HS-27A (cell line): Measurements from ENCODE around the gene LRRFIP2.

ENCODE experiments used
- DNase-seq: peaks from one replicate; pipeline ENCODE4 v3.0.0-alpha.2; 2012; ENCODE audit warnings: low read depth, missing footprints

LRRFIP2 gene

GRCh38 chr3:37115446-37115845 is 58.9 kb downstream of the LRRFIP2 start:
- no peak for DNase-seq

DNA sequence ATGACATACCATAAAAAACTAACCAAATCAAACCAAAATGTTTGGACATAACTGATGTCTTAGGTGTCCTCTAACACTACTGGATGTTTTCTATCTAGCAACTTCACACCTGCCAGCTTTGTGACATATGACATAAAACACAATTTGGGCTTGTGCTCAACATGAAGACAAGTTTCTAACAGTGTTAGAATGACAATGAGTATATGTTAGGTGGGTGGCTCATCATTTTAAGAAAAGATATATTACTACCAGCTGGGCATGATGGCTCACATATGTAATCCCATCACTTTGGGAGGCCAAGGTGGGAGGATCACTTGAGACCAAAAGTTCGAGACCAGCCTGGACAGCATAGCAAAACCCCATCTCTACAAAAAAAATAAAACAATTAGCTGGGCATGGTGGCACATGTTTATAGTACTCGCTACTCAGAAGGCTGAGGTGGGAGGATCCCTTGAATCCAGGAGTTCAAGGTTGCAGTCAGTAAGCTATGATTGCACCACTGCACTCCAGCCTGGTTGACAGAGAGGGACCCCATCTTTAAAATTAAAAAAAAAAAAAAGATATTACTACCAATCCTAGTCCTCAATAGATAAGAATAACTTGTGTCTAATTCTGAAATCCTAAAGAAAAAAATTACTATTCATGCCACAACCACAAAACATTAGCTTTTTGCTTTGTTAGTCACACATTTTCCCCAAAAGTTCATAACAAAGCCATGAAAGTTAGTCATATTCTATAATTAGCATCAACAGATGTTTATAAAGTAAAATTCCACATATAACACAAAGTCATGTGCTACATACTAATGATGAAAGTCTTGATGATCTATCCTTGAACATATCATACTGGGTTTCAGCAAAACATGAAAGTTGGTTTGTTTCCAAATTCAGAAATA is 59.9 kb downstream of the LRRFIP2 start:
- DNase-seq = peak; percentile 59

GRCh38 chr3:37112987-37113386 is 61.4 kb downstream of the LRRFIP2 start:
- no peak for DNase-seq

DNA sequence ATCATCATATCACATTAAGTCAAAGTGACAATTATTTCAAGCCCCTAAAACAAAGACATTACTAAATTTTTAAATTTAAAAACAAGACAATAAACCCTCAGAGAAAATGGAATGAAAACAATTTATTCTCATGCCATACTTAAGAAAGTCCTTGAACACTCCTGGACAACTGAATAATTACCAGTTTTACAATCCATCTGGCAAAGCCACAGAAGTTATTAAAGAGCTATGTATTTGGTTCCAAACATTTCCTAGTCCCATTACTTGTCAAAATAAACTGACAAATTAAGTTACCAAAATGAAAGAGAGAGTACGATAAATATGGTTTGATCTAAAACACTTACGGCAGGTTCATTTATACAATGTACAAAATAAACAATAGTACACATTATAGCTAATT is 63.2 kb downstream of the LRRFIP2 start:
- no peak for DNase-seq

GRCh38 chr3:37107846-37108245 is 66.5 kb downstream of the LRRFIP2 start:
- no peak for DNase-seq

DNA sequence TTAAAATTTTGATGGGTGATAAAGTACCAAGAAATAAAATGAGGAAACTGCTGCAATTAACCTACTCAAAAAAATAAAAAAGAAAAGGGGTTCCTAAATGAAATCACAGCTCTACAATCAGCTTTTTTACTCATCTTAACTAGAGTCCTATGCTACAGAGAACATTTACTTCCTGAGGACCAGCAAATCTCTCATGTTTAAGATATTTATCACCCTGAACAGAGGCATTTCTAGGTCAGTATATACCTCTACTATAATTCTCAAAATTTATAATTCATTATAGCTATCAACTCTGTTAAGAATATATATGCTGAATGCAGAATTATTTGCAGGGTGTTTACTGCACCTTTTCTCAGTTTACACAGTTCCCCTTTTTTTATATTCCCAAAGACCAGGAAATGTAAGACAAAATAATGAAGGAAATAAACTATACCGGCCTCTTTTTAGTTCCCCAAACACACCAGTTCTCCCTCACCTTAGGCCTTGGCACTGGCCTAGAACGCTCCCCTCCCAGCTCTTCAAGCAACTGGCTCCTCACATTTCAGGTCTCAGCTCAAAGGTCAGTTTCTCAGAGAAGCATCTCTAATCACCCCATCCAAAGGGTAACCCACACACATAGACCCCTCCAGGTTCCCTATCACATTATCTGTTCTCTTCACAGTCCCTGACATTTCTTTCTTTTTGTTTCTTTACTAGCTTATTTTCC is 71.1 kb downstream of the LRRFIP2 start:
- no peak for DNase-seq

DNA sequence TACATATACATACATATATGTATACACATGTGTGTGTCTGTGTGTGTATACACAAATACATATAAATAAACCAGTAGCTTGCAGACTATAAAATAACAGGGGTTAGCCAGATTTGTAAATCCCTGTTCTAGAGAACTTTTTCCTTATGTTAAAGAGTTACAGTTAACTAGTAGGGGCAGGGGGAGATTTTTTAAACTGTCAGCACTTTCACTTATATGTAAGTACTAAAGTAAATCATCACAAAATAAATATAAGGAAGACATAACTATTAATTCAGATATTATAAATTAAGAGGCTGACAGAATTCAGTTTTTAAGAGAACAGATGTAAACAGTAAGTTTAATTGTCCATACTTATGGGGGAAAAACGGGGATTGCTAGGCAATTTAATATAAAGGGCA is 74.0 kb downstream of the LRRFIP2 start:
- no peak for DNase-seq

GRCh38 chr3:37099469-37099868 is 74.9 kb downstream of the LRRFIP2 start:
- no peak for DNase-seq

GRCh38 chr3:37098884-37099283 is 75.5 kb downstream of the LRRFIP2 start:
- no peak for DNase-seq

DNA sequence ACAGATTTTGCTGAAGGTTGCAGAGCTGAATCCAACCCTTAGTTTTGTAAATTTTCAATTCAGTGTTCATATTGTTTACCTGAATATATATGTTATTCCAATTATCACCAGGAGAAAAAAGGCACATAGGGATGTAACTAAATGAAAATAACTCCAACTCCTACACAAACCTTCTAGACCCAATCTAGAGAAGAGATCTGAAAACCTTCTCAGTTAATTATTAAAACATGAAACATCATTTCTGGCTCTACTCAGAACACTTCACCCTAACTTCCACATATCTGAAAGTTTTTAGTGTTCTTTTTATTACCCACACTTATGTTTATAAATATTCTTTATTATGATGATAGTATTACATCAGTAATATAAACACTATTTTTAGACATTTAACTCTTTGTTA is 76.6 kb downstream of the LRRFIP2 start:
- no peak for DNase-seq

- DNase-seq = no peak
Observed at GRCh38 chr3:37096975-37097374, 77.4 kb downstream of the LRRFIP2 start.

- no peak for DNase-seq
Observed at GRCh38 chr3:37096288-37096687, 78.1 kb downstream of the LRRFIP2 start.

DNA sequence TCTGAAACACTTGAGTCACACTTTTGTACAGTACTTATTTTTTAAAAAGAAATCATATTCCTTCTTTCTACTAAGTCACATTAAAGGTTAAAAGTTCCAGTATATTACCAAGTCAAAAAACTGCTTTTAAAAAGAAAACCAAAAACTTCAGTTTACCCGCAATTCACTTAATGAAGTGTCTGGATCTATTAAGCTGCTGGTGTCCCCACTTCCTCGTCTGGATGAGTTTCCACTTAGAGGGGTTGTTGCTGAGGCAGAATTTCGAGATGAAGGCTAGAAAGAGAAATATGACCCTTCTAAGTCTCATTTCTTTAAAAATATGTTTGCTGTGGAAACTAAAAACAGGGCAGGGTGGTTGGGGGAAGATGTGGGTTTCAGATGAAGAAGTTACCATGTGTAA is 79.7 kb downstream of the LRRFIP2 start:
- no peak for DNase-seq

DNA sequence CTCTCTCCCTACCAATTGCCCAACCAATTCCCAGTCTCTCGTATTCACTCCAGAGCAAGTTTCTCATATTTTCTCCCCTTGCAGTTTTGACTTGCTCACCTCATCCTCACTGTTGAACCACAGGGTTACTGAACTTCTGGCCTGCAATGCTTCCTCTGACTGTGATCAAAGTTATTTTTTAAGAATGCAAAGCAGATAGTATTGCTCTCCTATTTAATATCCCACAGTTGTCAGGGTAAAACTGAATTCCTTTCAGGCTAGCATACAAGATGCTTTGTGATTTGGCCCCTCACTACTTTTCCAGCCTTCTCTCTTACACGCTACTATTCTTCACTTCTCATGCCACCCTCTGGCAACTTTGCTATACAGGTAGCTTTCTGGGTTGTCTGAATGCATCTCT is 80.9 kb downstream of the LRRFIP2 start:
- DNase-seq = no peak

DNA sequence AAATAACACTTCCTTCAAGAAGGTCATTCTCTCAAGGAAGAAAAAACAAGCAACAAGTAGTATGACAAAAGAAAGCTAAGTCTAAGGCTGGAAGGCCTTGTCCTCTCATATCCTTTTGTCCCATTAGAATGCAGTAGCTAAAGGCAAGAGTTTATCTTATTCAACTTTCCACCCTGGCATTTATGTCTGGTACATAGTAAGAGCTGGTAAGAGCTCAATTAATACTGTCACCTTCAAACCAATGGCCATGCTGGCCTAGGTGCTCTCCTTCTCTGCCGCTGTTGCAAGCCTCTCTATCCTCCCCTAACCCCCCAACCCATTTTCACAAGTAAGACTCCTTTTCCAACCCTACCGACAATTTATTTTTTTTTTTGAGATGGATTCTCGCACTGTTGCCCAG is 81.9 kb downstream of the LRRFIP2 start:
- no peak for DNase-seq

GRCh38 chr3:37087870-37088269 is 86.5 kb downstream of the LRRFIP2 start:
- DNase-seq = no peak

- DNase-seq = no peak
Observed at GRCh38 chr3:37086918-37087317, 87.5 kb downstream of the LRRFIP2 start.

DNA sequence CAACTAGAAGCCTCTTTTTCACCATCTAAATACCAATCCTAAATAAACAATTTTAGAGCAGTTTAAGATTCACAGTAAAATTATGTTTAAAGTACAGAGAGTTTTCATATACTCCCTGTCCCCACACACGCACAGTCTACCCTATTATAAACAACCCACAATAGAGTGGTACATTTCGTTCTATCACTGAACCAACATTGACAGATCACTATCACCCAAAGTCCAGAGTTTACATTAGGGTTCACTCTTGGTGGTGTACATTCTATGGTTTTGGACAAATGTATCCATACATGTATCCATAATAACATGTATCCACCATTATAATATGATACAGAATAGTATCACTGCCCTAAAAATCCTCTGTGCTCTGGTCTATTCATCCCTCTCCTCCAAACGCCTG is 92.1 kb downstream of the LRRFIP2 start:
- DNase-seq = no peak

GRCh38 chr3:37075955-37076354 is 98.4 kb downstream of the LRRFIP2 start:
- DNase-seq = no peak

DNA sequence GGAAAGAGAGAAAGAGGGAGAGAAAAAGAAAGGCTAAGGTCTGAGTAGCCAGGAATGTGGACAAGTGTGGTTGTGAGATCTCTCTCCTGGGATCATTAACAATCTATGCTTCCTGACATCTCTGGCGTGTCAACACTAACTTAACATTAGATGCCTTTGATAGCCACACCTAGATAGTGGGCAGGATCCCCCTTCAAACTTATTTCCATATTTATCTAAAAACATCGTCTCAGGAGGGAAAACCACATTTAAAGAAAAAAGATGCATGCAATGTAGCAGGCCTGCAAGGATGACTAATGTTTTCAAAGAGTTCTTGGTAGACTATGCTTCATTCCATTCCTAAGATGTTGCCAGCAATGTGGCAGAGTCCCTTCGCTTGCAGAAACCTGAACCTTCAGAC is 100.2 kb downstream of the LRRFIP2 start:
- DNase-seq = peak; percentile 69

- DNase-seq = peak; percentile 62
Observed at GRCh38 chr3:37072892-37073291, 101.5 kb downstream of the LRRFIP2 start.

- DNase-seq = no peak
Observed at GRCh38 chr3:37071921-37072320, 102.5 kb downstream of the LRRFIP2 start.

DNA sequence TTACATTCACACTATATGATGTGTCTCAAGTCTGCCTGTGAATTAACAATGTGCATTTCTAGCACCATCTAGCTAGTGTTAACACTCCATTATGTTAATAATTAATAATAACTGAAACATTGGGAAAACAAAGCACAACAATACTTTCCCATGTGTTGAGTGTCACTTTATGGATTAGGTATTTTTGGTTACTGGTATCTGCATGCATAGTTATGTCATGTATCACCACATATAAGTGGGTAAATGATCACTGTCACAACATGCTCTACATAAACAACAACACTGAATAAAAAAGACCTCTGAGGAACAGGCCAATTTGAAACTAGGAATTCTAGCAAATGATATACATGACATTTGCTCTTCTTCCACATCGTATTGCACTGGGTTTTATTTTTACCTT is 106.4 kb downstream of the LRRFIP2 start:
- no peak for DNase-seq

DNA sequence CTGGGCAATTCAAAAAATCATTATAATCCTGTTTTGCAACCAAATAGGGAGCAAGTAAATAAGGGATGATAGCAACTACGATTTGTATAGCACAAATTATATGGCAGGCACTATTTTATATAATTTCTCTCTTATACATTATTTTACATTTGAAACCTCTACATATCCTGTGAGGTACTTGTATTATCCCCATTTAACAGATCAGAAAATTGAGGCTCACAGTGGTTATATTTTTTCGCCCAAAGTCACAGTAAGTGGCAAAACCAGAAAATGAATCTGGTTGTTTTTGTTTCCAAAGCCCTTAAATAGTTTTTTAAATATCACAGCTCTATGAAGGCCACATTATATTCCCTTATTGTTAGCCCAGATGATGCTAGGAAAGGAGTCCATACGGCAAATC is 106.8 kb downstream of the LRRFIP2 start:
- DNase-seq = no peak
